Activated CD8-positive, alpha-beta memory T cell treated with anti-CD3 and anti-CD28 coated beads, Interleukin-2, amount 50 U/mL, for 1 hour (primary cell): ENCODE measurements around the gene OR56A1.
"Not testable (repeated sequence)": the region's sequence is repeated elsewhere in the genome, so short reads cannot be mapped to it uniquely, and the experiment has no call there.

Experiments
- DNase-seq: peaks from one replicate; pipeline ENCODE4 v3.0.0-alpha.2; 2020; ENCODE audit errors: extremely low read depth

The OR56A1 gene, protein sequence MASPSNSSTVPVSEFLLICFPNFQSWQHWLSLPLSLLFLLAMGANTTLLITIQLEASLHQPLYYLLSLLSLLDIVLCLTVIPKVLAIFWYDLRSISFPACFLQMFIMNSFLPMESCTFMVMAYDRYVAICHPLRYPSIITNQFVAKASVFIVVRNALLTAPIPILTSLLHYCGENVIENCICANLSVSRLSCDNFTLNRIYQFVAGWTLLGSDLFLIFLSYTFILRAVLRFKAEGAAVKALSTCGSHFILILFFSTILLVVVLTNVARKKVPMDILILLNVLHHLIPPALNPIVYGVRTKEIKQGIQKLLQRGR

DNA sequence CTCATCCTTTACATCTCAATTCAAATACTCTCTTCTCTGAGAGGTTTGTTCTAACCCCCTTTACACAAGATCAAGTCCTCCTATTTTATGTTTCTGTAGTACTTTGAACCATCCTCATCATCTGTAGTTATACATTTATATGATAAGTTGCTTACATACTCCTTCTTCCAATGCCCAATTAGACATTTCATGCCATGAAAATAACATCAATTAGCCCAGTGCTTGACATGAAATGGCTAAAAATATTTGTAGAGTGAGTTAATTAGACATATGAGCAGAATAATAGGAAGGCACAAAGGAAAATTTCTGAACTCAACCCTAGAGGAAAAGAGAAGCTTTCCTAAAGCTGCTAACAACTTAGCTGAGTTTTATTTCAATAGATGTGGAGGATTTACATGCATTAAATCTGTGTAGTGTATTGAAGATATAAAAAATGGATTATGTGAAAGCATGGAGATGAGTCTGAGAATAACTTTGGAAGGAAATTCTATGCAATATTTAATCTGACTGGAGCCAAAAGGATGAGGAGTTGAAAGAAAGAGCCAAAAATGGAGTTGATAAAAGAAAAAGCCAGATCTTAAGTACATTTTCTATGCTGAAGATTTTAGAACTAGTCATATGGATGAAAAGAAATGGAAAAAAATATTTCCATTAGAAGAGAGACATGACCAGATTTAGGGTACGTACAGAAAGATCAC lies at the start of gene OR56A1:
Gene OR56A1 (minus strand): TSS at position 51 of the 698 bp plus-strand sequence. CDS start 3,066 bp downstream, outside the sequence.
- DNase-seq: no peak

DNA sequence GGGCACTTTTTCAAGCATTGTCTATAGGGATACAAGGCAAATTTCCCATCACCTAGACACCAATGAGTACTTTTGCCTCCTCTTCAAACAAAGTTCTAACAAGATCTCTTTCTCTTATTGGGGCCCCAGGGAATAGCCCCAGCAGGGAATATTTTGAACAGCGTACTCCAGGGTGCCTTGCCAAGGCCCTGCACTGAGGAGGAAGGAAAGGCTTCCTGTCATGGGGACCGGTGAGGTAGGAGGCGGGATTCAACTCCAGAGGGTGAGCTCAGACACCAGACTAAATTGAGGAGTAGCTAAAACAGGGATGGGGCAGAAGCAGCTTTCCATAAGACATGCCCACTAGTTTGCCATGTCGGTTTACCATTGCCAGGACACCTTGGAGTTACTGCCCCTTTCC lies 48.9 kb upstream of the OR56A1 start:
- no peak for DNase-seq

- no peak for DNase-seq
These were observed 47.2 kb upstream of the OR56A1 start for GRCh38 chr11:6077723-6078122.

DNA sequence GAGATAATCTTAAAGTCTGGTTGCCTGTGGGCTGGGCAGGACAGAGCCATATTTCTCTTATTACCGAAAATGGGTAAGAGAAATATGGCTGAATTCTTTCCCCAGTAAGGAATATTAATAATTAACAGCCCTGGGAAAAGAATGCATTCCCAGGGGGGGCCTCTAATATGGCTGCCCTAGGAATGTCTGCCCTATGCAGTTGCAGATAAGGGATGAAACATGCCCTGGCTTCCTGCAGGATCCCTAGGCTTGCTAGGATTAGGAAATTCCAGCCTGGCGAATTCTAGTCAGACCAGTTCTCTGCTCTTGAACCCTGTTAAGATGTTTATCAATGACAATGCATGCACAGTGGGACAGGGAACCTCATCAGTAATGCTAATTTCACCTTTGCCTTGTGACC lies 45.9 kb upstream of the OR56A1 start:
- not testable (repeated sequence) for DNase-seq

DNA sequence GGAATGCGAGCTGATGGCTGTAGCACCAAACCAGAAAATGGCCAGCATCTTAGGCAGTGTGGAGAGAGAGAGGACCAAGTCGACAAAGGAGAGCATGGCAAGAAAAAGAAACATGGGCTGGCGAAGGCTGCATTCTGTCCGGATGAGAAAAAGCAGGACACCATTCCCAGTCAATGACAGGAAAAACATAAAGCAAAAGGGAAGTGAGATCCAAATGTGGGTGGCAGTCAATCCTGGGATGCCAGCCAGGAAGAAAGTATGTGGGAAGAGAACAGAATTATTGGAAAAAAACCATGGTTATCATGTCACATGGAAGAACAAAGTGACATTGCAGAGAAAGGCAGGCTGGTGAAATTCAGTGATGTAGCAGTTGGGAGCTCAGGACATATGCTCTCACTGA lies 36.9 kb upstream of the OR56A1 start:
- no peak for DNase-seq

- no peak for DNase-seq
These were observed 32.3 kb upstream of the OR56A1 start for GRCh38 chr11:6062691-6063358.

DNA sequence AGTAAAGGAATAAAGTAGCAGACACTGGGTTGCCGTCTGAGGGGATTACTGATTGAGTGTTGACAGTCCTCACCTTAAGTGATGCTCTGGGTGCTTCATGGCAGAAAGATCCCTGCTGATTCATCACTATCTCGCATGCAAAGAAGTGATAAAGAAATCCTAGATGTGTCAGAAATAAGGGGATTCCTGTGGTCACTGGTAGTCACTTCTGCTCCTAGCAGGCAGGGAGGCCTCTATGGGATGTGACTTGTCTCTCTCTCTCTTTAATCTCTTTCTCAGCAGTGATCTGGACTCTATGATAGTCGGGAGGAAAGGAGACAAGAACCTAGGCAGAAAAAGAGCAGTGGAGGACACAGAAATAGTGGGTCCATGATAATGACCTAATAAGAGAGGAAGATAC lies 30.9 kb upstream of the OR56A1 start:
- no peak for DNase-seq

DNA sequence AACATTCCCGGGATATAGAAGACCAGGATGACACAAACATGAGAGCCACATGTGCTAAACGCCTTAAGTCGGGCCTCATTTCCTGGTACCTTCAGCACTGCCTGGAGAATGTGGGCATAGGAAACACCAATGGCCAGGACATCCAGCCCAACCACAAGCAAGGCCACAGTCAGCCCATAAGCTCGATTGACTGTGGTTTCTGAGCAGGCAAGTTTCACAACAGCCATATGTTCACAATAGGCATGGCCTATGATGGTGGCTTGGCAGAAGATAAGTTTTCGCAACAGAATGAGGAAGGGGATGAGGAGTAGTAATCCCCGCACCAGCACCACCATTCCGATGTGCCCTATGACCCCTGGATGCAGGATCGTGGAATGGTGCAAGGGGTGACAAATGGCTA lies 26.9 kb upstream of the OR56A1 start:
- DNase-seq: no peak

- DNase-seq: no peak
These were observed 25.0 kb upstream of the OR56A1 start for GRCh38 chr11:6055569-6055968.

DNA sequence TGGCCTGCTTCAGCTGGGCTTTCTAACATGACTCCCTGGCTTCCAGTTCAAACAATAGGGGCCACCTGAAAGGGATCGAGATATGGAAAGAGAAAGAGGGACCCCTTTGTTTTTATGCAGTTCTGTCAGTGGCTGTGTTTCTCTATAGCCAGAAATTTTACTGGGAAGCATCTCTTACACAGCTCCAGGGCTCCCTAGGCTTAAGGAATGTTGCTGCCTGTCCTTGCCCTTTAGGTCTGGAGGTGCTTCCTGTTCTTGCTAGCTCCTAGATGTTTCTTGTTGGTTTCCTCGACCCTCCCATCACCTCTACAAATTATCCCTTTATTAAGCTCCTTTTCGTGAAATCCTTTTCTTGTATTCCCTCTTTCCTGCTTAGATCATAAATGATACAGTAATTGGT lies 21.8 kb upstream of the OR56A1 start:
- DNase-seq: no peak

DNA sequence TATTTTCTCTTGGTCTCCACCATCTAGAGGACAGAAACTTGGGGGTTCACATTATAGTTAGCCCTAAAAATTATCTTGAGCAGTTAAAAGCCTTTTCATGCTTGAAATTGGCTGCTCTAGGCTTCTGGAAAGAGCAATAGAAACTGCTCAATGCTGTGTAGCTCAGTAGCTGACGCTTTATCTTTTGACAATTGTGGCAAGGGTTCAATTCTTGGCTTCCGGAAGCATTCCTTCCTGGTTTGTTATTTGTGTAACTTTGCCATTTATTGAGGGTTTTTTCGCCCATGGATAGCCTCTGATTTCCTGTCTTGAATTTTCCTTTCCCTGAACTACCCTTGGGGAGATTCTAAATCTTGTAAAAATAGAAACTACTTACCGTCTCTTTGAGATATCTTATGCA lies 10.3 kb upstream of the OR56A1 start:
- no peak for DNase-seq

GRCh38 chr11:6027501-6027900 lies 3.1 kb downstream of the OR56A1 start:
- no peak for DNase-seq

- no peak for DNase-seq
These were observed 5.5 kb downstream of the OR56A1 start for GRCh38 chr11:6025056-6025455.

DNA sequence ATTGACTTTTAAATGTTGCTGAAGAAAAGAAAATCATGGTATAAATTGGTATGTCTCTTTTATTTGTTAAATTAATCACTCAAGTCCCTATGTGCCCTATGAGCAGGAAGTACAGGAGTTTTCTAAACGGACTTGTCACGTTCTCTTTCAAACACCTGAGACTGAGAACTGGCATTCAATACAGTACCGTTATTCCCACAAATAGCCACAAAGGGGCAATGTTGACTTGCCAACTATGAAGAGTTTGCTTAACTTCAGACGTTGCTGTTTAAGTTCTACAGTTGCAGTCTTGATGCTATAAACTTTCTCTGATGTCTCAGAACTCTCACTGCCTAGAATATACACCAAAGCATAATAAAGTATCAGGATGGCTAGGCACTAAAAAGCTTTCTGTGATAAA lies 7.6 kb downstream of the OR56A1 start:
- no peak for DNase-seq

GRCh38 chr11:6013042-6013441 lies 17.5 kb downstream of the OR56A1 start:
- no peak for DNase-seq

DNA sequence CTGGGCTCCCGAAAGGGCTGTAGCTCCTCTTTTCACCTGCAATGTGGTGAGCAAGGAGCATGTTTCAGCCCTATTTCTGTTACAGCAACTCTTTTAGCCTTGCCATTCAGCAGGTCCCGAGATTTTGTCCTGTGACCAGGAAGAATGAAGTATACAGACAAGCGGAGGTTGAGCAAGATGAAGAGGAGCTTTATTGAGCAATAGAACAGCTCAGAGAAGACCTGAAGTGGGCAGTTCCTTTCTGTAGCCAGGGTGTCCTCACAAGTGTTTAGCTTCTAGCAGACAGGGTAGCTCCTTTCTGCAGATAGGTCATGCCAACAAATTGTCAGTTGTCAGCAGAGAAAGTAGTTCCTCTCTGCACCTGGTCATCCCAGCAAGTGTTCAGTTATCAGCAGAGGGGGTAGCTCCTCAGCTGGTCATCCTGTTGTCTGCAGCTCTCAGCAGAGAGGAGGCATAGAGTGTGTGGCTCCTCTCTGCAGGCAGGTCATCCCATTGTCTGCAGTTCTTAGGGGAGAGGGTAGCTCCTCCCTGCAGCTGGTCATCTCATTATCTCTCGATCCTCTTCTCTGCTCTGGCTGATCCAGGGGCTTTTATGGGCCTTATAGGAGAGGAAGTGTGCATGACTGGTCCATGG lies 18.4 kb downstream of the OR56A1 start:
- DNase-seq: no peak

GRCh38 chr11:6006846-6007245 lies 23.7 kb downstream of the OR56A1 start, which contains the start of gene OR56A4:
OR56A4 (minus strand) TSS chr11:6006946; CDS start chr11:6002992, 3,954 bp downstream.
- DNase-seq: no peak

- DNase-seq: no peak
These were observed 24.2 kb downstream of the OR56A1 start for GRCh38 chr11:6006395-6006794.

- DNase-seq: no peak
These were observed 28.3 kb downstream of the OR56A1 start for GRCh38 chr11:6002202-6002699.

GRCh38 chr11:5994791-5995190 lies 35.8 kb downstream of the OR56A1 start:
- no peak for DNase-seq

- no peak for DNase-seq
These were observed 37.8 kb downstream of the OR56A1 start for GRCh38 chr11:5992604-5993251.

DNA sequence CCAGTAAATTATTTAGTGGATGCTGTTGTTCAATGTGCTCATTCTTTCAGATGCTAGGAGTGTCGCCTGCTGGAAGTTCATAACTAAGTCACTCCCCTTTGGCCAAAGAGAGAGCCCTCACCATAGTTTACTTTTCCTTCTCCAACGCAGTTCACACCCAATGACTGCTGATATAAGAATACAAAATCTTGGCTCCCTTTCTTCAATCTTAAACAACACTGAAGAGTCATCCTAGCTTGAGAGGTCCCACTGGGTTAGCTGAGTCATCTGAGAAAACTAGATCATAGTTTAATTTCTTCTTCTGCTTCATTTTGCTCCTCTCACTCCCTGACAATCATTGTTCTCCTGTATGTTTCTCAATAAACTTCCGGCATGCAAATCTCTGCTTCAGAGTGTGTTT lies 38.4 kb downstream of the OR56A1 start:
- DNase-seq: no peak
